Mesothelial cell of epicardium (in vitro differentiated cells): Measurements from ENCODE around the gene HOXC9. TPM values are rescaled to one million over a fixed set of nuclear protein-coding genes. Genes with fewer than 3 reads are reported as not detected.

Source experiments
- DNase-seq, 2 experiments: peaks; one replicate each; pipeline ENCODE4 v3.0.0; 2021; ENCODE audit warnings: low spot score in 2 of 2; ENCODE audit not compliant: unreplicated experiment in 2 of 2
- H3K27ac Mint-ChIP-seq: 2 replicates; pipeline ENCODE4 v1.8.0; 2021; ENCODE audit warnings: mixed read lengths
- H3K27me3 Mint-ChIP-seq: 2 replicates; pipeline ENCODE4 v1.8.0; 2021; ENCODE audit warnings: low read depth, mixed read lengths
- H3K36me3 Mint-ChIP-seq: 2 replicates; pipeline ENCODE4 v1.8.0; 2021; ENCODE audit warnings: mixed read lengths
- H3K4me1 Mint-ChIP-seq: 2 replicates; pipeline ENCODE4 v1.8.0; 2021; ENCODE audit warnings: mixed read lengths
- H3K4me3 Mint-ChIP-seq: 2 replicates; pipeline ENCODE4 v1.8.0; 2021; ENCODE audit warnings: mild to moderate bottlenecking, moderate library complexity, mixed read lengths
- H3K9me3 Mint-ChIP-seq: 2 replicates; pipeline ENCODE4 v1.8.0; 2021; ENCODE audit warnings: mixed read lengths
- microRNA-seq: library from miRNA; unstranded; fragments of <30 nt; microRNA quantifications from one replicate; pipeline ENCODE4 v1.2.0, GENCODE V29; 2021; ENCODE audit warnings: inconsistent platforms, mixed read lengths
- total RNA-seq: library from RNA; stranded (reverse); gene quantifications from 3 replicates; pipeline ENCODE4 v1.2.1, GENCODE V29; 2021
- TF ChIP-seq, protein P1 (sequence below): fragments of 200-600 bp; sonication (generic); IDR thresholded peaks from one replicate; pipeline ENCODE4 v1.5.0; 2021; ENCODE audit warnings: antibody characterized with exemption; ENCODE audit not compliant: unreplicated experiment

Gene HOXC9
- total RNA-seq, 1 donor from 2014 or later: 2.0 TPM

- Mint-ChIP-seq H3K27ac (peak overlapping the region; percentile 91), H3K4me1 (peaks cover 94% of the 10 kb centered on the region), H3K4me3 (peak overlapping the region; percentile 15)
Measured at GRCh38 chr12:54051026-54051842, 51.3 kb downstream of the HOXC9 start.

DNA sequence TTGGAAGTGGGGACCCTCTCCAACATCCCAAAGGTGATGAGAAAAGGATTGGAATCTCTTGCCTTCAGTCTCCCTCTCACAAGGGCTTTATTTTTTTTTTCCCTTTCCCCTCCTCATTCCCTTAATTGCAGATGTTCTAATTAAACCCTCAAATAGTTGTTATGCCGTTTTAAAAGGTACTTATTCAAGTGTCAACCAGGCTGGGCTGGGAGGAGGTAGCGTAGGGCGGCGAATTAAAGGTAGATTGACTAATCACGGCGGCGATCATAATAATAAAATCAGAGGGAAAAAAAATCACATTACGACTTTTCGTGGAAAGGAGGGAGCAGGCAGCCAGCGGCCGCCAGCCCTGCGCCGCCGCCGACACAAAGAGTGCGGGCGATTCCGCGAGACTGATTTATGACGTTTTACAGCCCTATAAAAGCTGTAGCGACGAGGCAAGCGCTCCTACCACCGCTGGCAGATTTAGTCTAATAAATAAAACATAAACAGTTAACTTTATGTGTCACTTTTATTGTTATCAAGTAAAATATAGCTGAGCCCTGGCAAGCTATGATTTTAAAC is 52.0 kb downstream of the HOXC9 start:
- Mint-ChIP-seq H3K27me3 (peaks cover 53% of the 10 kb centered on the region), H3K27ac (peak overlapping the region; percentile 91), H3K36me3 (peaks cover 8% of the 10 kb centered on the region), H3K9me3 (no peaks in the 10 kb centered on the region), H3K4me3 (peak overlapping the region; percentile 70), H3K4me1 (peaks cover 93% of the 10 kb centered on the region)
- DNase-seq: peak in 1 of 2 experiments; percentile 65
- TF ChIP-seq, protein P1, sequence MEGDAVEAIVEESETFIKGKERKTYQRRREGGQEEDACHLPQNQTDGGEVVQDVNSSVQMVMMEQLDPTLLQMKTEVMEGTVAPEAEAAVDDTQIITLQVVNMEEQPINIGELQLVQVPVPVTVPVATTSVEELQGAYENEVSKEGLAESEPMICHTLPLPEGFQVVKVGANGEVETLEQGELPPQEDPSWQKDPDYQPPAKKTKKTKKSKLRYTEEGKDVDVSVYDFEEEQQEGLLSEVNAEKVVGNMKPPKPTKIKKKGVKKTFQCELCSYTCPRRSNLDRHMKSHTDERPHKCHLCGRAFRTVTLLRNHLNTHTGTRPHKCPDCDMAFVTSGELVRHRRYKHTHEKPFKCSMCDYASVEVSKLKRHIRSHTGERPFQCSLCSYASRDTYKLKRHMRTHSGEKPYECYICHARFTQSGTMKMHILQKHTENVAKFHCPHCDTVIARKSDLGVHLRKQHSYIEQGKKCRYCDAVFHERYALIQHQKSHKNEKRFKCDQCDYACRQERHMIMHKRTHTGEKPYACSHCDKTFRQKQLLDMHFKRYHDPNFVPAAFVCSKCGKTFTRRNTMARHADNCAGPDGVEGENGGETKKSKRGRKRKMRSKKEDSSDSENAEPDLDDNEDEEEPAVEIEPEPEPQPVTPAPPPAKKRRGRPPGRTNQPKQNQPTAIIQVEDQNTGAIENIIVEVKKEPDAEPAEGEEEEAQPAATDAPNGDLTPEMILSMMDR: no peak

More at GRCh38 chr12:54051026-54051842, 51.3 kb downstream of the HOXC9 start:
- Mint-ChIP-seq H3K9me3 (no peaks in the 10 kb centered on the region), H3K27me3 (peaks cover 51% of the 10 kb centered on the region), H3K36me3 (peaks cover 6% of the 10 kb centered on the region)
- TF ChIP-seq, protein P1: no peak
- DNase-seq: peak in 1 of 2 experiments; percentile 49

DNA sequence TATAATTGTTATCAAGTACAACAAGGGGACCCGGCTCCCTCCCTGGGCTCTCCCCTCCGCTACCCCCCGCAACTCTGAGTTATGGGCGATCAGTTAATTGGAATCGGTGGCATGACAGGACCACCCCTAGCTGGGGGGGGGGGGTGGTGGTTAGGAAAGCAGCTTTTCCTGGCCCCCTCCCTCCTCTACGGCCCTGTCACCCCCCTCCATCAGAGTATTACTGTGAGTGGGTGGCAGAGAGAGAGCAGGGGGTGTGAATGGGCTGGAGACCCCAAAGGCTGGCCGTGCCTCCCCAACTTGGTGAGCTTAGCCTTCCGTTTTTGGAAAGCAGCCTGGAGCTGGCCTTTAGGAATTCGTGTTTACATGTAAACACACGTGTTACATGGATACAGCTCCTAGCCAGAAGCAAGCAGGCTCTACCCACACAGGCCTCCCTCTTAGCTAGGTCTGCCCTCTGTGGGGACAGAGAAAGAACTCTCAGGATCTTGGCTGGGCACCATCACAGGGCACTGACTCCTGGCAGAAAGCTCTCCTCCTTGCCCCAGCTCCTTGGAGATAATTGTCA is 52.6 kb downstream of the HOXC9 start:
- Mint-ChIP-seq H3K9me3 (no peaks in the 10 kb centered on the region), H3K36me3 (peaks cover 8% of the 10 kb centered on the region), H3K27me3 (peaks cover 55% of the 10 kb centered on the region), H3K4me1 (peaks cover 94% of the 10 kb centered on the region), H3K27ac (peak overlapping the region; percentile 91), H3K4me3 (peak overlapping the region; percentile 70)
- peak in 1 of 2 experiments; percentile 50 for DNase-seq
- TF ChIP-seq, protein P1: no peak

Small RNAs within 50 kb of the gene (microRNA-seq; reads per million reads assigned to microRNA genes)
- gene MIR196A2 (93.8 reads per million, percentile 61 among the genes with 10 or more reads in this experiment), gene MIR615 (1,730 reads per million, percentile 84 among the genes with 10 or more reads in this experiment)

Other genes starting within 250 kb of the HOXC9 start
- not detected in 3 replicates for gene CISTR, start 248.2 kb upstream of the HOXC9 start, total RNA-seq
- gene HOXC13, start 61.3 kb upstream of the HOXC9 start, total RNA-seq: 0.44 to 0.69 TPM (median 0.61 TPM) in 3 replicates
- gene HOXC12, start 45.3 kb upstream of the HOXC9 start, total RNA-seq: not detected in 3 replicates
- 0.47 to 0.60 TPM (median 0.47 TPM) in 3 replicates for gene HOXC11, start 27.0 kb upstream of the HOXC9 start, total RNA-seq
- gene HOTAIR, start 25.2 kb upstream of the HOXC9 start, total RNA-seq: 1.1 to 1.8 TPM (median 1.8 TPM) in 3 replicates
- gene HOXC10, start 15.0 kb upstream of the HOXC9 start, total RNA-seq: 0.95 to 0.97 TPM (median 0.96 TPM) in 3 replicates
- gene HOXC8, start 8.8 kb downstream of the HOXC9 start, total RNA-seq: 4.9 to 5.9 TPM (median 5.5 TPM) in 3 replicates
- 15.5 to 17.4 TPM (median 16.3 TPM) in 3 replicates for gene HOXC6, start 28.3 kb downstream of the HOXC9 start, total RNA-seq
- gene HOXC5, start 32.9 kb downstream of the HOXC9 start, total RNA-seq: 28.7 to 33.8 TPM (median 29.3 TPM) in 3 replicates
- gene HOXC4, start 53.7 kb downstream of the HOXC9 start, total RNA-seq: 67.4 to 73.6 TPM (median 69.4 TPM) in 3 replicates
- gene SMUG1, start 188.8 kb downstream of the HOXC9 start, total RNA-seq: 39.5 to 47.1 TPM (median 46.1 TPM) in 3 replicates